Suppressor macrophage (primary cell): Measurements from ENCODE around the gene IFITM5.
"Not testable (repeated sequence)": the region's sequence is repeated elsewhere in the genome, so short reads cannot be mapped to it uniquely, and the experiment has no call there.

Experiments
- DNase-seq, 4 experiments: peaks; one replicate each; pipeline ENCODE4 v3.0.0-alpha.2; 2020 to 2022

The IFITM5 gene

GRCh38 chr11:327581-327923 lies 28.2 kb upstream of the IFITM5 start:
- DNase-seq, result no peak

DNA sequence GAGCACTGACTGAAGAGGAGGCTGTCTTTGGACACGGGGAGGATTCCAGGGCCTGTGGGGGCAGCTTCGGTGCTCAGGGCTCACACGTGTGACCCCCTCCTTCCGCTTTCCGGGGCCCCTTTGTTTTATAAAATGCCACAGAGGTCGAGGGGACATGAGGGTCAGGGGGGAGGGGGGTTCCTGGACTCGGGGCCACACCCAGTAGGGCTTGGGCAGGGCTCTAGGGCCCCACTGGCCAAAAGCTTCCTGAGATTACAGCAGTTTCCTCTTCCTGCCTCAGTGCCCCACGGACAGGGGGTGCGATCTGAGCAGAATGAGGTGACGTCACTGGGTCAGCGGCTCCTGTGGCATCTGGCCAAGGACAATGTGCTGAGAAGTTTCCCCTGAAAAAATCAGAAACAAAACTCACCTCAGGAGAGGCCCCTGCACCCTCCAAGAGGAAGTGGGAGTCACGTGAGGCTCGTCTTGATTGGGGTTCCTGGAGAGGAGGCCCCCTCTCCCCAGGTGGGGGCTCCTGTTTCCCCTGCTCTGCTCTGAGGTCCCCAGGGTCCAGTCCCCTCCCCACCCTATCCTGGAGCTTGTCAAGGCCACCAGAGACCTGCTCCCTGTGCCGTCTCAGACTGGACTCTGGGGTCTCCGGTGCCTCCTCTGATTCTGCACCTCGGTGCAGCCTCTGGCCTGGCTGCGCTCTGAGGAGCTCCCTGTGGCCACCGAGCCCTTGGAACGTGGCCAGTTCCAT lies 27.7 kb upstream of the IFITM5 start:
- peak; percentile 70 to 83 (median 80) for DNase-seq

- no peak for DNase-seq
These were observed 27.2 kb upstream of the IFITM5 start for GRCh38 chr11:326592-326841.

DNA sequence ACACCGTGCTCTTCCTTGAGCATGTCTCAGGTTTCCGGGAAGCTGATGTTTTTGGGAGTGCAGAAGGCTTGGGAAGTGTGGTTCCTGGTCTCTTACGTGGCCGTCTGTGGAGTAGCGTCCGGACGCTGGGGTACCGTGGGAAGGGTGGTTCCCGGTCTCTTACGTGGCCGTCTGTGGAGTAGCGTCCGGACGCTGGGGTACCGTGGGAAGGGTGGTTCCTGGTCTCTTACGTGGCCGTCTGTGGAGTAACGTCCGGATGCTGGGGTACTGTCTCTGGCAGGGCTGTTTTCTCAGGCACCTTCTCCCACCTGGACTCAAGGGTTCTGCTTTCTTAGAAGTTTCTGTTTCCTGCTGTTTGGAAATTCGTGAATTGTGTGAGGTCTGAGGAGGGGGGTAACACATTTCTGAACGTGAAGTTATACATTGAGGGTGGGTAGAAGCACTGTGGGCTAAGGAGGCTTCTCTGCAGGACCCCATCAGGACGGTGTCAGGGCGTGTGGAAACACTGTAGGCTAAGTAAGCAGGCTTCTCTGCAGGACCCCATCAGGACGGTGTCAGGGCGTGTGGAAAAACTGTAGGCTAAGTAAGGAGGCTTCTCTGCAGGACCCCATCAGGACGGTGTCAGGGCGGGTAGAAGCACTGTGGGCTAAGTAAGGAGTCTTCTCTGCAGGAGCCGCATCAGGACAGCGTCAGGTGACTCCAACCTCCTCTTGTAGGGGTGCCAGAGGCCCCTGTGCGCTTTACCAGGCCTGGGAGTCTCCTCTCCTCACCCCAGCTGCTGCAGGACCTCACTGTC lies 26.7 kb upstream of the IFITM5 start:
- no peak for DNase-seq

- DNase-seq, result not testable (repeated sequence)
These were observed 25.5 kb upstream of the IFITM5 start for GRCh38 chr11:324593-325517.

DNA sequence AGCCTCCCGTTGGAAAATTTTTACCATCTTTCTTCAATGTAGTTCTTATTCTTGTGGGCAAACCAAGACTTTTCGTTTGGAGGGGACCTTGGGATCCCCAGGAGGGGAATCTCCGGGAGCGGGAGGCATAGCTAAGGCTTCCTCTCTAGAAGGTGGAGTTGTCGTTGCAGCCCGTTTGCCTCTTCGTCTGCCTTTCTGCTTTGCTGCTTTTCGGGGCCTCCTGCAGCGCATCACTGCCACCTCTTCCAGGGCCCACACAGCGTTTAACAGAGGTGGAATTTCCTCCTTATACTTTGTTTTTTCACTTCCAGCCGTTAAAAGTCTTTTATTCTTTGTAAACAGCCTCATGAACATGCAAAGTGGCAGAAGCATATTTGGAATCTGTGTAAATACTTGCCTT lies 24.8 kb upstream of the IFITM5 start:
- no peak for DNase-seq

DNA sequence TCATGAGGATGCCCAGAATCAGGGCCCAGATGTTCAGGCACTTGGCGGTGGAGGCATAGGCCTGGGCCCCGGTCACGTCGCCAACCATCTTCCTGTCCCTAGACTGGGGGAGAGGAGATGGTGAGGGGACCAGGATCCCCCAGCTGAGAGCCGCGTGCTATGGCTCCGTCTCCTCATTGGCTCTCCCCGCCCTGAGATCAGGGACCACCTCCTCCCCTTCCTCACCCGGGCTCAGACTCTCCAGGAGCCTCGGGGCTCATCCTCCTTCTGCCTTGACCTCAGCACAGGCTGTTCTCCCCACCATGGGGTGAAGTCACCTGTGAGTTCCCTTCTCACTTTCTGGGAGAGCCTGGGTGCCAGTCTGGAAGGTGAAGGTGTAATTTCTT lies 20.6 kb upstream of the IFITM5 start:
- not testable (repeated sequence) for DNase-seq

- not testable (repeated sequence) for DNase-seq
These were observed 20.0 kb upstream of the IFITM5 start for GRCh38 chr11:319121-319887.

DNA sequence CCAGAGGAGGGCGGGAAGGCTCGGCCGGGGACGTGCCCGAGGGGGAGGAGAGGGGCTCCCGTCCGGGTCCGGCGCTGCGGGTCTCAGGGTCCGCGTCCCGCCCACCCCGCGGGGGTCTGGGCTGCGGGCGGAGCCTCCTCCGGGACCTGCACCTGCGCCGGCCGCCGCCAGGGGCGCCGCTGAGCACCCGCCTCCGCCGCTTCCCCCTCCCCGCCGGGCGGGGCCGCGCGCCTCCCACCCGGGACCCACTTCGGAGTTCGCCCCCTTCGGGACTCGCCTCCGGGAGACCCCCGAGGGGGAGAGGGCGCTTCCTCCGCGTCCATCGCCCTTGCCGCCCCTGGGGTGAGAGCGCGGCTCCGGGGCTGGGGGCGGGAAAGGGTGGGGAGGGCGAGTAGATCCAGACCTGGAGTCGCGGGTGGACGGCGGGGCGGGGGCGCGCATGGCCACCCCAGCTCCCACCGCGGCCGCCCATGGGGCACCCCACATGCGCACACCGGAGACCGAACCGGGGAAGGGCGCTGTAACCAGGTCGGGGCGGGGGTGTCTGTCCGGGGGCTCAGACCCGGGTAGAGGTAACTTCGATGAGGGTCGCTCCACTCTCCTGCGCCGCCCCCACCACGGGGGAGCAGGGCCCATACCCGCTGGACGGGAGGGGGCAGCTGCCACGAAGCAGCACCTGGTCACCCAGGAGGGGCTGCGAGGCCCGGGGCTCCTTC lies 19.2 kb upstream of the IFITM5 start:
- not testable (repeated sequence) for DNase-seq

DNA sequence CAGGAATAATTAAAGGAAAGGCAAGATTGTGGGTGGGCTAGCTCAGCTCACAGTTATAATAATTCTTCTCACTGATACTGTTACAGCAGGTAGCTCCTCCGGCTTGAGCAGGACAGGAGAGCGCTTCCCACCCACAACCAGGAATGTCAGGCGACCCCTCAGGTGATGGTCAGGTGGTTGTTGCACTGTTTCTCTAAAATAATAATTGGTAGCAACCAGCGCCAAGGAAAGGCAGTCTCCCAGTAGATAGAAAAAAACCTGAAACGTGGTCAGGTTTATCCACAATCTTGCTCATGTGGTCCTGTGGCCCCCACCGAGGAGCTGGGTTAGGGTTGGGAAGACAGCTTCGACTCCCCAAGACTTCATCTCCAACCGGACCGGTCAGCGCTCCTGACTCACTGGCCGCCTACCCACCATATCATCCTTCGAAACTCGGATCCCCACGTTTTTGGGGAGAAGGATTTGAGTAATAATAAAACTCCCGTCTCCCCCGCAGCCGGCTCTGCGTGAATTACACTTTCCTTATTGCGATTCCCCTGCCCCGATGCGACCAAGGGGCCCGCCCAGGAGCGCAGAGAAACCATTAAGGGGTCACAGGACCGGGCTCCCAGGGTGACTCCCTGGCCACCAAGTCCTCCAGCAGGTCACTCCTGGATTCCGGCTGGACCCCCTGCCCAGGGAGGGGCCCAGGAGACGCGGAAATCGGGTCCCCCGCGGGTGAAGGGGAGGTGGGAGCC lies 18.5 kb upstream of the IFITM5 start:
- not testable (repeated sequence) for DNase-seq

- DNase-seq, result no peak
These were observed 17.6 kb upstream of the IFITM5 start for GRCh38 chr11:316891-317301.

- DNase-seq, result no peak
These were observed 16.8 kb upstream of the IFITM5 start for GRCh38 chr11:316031-316701.

DNA sequence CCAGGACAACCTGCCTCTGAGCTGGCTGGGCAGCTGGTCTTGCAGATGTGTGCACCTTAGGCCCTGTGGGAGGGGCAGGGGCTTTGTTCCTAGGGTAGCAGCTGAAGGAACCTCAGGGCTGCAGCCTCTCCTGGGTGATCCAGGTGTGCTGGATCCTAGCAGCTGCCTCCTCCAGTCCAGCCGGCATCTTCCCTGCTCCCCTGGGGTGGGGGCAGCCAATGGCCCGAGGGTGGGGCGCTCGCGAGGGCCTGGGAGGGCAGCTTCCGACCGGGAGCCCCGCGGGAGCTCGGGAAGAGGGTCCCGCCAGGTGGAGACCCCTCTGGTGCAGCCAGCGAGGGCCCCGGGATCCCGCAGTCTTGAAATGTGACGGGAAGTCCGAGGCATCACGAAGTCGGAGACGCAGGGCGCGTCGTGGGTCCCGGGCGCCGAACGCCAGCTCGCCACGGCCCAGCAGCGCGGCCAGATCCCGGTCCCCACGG lies 16.2 kb upstream of the IFITM5 start:
- no peak for DNase-seq

GRCh38 chr11:315051-315481 lies 15.7 kb upstream of the IFITM5 start:
- DNase-seq, result no peak

- DNase-seq, result not testable (repeated sequence)
These were observed 15.2 kb upstream of the IFITM5 start for GRCh38 chr11:314554-314875.

- peak in 2 of 4 experiments; percentile 27 to 29 for DNase-seq
These were observed 14.6 kb upstream of the IFITM5 start, which contains the start of gene IFITM1 for GRCh38 chr11:313787-314553. Gene IFITM1, plus strand, starts transcription at chr11:314040. Its CDS starts 131 bp downstream, at chr11:314171.

DNA sequence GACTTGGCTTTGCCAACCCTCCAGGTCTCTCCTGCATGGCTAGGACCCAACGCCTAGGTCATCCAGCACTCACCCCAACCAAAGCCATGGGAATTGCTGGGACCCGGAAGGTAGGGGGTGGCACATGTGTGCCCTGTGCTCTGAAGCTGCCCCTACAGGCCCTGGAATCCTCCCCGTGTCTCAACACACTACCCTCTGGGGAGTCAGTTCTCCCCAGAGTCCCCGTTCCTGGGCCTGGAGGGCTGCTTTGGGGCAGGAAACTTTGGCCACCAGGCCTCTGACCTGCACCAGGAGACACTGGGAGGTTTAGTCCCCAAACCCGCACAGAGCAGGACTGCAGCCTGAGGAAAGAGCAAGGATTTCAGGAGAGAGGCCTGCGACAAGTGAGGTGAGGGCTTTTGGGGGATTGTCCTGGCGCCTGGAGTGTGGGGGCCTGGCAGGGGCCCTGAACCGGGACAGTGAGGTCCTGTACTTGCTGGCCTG lies 14.0 kb upstream of the IFITM5 start:
- no peak for DNase-seq

GRCh38 chr11:312092-312816 lies 12.9 kb upstream of the IFITM5 start:
- no peak for DNase-seq
